HepG2 (cell line): ENCODE results near the gene KCNJ8.

Source experiments
- NFRKB ChIP-seq: fragments of 450-650 bp; IDR thresholded peaks from 2 replicates; pipeline ENCODE4 v1.6.1; 2017
- RAD51 ChIP-seq: fragments of 450-650 bp; IDR thresholded peaks from 2 replicates; pipeline ENCODE4 v1.6.1; 2016; ENCODE audit warnings: borderline replicate concordance
- SMC3 ChIP-seq: IDR thresholded peaks from 2 replicates; pipeline ENCODE4 v1.6.1; 2011; ENCODE audit warnings: low read length, improper control_type of control experiment
- SRF ChIP-seq: IDR thresholded peaks from 2 replicates; pipeline ENCODE4 v1.6.1; 2011; ENCODE audit warnings: mild to moderate bottlenecking, low read depth, low read length, moderate library complexity
- ZNF274 ChIP-seq: sonication (generic); formaldehyde crosslinking; IDR thresholded peaks from 2 replicates; pipeline ENCODE4 v1.5.1; 2020; ENCODE audit warnings: mild to moderate bottlenecking, missing genetic modification reagents

DNA sequence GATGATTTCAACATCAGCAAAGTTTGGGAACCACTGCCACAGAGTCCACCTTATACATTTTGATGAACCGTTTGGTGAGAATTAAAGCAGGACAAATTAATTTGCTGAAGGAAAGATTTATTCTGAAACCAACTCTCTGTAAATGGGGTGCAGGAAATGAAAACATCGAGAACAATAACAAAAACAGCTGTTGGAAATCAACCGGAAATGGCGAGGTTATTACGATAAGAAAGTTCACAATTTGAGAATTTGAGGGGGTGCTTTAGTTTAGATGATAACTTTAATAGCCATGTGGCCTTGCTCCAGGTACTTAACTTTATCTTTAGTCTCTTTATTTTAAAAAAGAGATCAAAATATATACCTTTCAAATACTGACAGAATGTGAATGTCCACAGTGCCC is 56.7 kb downstream of the KCNJ8 start:
- TF ChIP-seq SRF (no peak), NFRKB (no peak), SMC3 (no peak), ZNF274 (CRISPR knock-in tag) (no peak), RAD51 (no peak)
